ENCODE data around the gene BNC2. TPM values are rescaled to one million over a fixed set of nuclear protein-coding genes. Genes with fewer than 3 reads are reported as not detected.

Gene BNC2
- total RNA-seq, 4 donors from 2014 or later: 17.2 to 26.7 (median 20.1) TPM

DNA sequence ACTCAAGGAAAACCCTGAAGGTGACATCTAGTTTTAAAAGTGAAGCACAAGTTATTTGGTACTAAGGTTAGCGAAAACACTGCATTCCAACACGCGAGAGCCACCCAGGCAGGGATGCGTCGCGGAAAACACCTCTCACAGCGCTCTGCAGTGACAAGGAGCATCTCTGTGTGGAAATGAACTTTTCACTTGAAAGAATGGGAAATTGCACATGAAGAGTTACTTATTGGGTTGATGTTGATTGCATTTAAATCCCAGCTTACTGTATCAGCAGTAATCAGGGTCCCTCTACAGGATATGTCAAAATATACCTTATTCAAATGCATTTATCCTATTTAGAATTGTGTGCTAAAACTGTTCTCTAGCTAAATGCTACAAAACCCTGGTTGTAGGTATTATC is 144.4 kb downstream of the BNC2 start:
- TF ChIP-seq, protein P1, sequence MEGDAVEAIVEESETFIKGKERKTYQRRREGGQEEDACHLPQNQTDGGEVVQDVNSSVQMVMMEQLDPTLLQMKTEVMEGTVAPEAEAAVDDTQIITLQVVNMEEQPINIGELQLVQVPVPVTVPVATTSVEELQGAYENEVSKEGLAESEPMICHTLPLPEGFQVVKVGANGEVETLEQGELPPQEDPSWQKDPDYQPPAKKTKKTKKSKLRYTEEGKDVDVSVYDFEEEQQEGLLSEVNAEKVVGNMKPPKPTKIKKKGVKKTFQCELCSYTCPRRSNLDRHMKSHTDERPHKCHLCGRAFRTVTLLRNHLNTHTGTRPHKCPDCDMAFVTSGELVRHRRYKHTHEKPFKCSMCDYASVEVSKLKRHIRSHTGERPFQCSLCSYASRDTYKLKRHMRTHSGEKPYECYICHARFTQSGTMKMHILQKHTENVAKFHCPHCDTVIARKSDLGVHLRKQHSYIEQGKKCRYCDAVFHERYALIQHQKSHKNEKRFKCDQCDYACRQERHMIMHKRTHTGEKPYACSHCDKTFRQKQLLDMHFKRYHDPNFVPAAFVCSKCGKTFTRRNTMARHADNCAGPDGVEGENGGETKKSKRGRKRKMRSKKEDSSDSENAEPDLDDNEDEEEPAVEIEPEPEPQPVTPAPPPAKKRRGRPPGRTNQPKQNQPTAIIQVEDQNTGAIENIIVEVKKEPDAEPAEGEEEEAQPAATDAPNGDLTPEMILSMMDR (IDR thresholded peaks at IDR 0.05; ENCODE audit: low read depth): no peak

DNA sequence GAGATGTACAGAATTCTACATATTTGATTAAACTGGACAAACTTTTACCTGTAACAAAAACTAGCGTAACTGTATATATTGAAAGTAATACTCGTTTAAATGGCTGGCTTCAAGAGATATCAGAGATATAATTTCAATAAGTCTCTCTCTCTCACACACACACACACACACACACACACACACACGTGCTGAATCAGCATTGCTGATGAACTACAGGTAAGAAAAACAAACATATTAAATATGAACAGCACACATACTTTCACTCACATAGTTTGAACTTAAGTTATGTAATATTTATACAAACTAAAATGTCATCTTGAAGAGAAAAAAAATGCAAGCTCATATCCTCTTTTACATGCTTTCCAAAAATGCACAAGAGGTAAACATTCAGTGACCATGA is 145.4 kb downstream of the BNC2 start:
- TF ChIP-seq, protein P1 (IDR thresholded peaks at IDR 0.05; ENCODE audit: low read depth): no peak

DNA sequence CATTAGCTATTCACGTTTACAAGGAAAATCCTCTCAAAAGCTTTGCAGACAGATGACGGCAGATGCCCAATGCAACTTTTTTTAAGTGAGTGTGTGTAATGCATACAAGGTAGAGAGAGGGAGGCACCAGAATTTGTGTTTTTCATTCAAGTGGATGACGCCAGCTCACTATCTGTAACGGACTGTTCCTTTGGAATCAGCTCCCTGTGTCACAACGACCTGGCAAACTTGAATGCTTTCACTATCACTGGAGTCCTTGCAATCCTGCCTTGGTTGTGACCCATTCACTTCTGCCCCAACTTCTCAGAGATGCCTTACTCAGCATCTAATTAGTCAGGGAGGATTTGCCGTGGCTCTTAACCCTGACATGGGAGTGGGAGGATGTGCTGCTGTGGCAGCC is 148.5 kb downstream of the BNC2 start:
- TF ChIP-seq, protein P1 (IDR thresholded peaks at IDR 0.05; ENCODE audit: low read depth): no peak

DNA sequence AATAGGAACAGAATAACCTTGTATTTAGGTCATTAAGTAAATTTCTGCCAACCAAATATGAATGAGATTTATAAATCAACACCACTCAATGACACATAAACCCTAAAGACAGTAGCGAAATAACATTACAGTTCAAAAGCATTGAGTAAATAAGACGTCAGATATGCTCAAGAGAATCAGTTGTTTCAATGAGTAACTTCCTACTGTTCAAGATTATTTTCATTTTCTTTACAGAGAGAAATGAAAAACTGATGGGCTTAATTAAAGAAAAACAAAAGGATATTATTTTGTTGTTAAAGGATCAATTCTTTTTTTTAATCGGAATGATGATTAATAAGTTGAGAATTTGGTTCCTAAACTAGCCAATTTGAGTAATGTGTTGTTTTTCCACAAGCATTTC is 150.1 kb downstream of the BNC2 start:
- TF ChIP-seq, protein P1 (IDR thresholded peaks at IDR 0.05; ENCODE audit: low read depth): no peak

DNA sequence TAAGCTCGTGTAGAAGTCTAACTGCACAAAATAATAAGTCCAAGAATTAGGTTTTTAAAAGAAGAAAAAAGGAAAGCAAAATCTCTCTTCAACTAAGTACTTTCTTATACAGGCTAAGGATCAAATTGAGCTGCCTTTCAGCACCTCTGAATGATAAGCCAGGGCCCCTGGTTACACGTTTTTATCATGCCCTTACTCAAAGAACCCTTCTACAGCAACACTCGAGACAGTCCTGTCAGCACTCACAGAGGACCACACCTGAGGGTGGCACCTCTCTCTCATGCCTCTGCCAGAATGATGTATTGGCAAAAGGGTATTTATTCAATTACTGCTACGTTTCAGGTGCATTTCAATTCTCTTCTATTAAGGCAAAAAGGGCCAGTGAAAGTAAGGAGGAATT is 150.5 kb downstream of the BNC2 start:
- TF ChIP-seq, protein P1 (IDR thresholded peaks at IDR 0.05; ENCODE audit: low read depth): no peak

DNA sequence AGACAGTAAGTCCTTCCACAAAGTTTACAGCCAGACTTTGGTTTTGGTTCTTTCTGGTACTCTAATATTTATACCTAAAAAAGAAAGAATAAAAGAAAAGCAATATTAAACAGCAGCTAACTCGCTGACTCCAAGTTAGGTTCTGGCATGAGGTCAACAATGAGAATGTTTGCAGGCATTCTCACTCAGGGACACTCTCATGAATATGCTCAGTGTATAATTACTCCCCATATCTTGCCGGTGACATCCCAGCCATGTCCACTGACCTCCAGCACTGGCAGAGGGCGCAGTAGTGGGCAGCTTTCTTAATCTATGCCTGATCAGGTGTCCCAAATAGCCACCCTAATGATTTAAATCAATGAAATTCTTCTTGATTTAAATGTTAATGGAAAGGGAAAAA is 151.5 kb downstream of the BNC2 start:
- TF ChIP-seq, protein P1 (IDR thresholded peaks at IDR 0.05; ENCODE audit: low read depth): no peak

DNA sequence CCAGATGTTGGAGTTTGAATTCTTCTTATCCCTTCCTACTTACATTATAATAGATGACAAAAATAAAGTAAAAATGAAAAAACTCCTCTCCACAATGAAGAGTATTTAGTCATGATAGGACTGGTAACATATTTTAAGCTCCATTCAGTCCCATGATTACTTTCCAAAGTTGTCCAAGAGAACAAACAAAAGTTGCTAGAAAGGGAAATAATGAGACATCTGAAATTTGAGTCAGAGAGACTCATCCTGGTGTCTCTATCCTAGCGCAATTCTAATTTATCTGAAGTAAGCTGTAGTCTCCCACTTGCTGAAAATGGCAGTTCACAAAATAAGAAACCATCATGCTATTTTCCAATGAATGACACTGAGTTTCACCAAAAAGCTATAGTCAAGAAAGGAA is 152.2 kb downstream of the BNC2 start:
- TF ChIP-seq, protein P1 (IDR thresholded peaks at IDR 0.05; ENCODE audit: low read depth): no peak

All from subcutaneous adipose tissue (tissue), 4 donors.